ENCODE measurements around the gene ZFHX3. TPM values are rescaled to one million over a fixed set of nuclear protein-coding genes. Genes with fewer than 3 reads are reported as not detected.
A peak's percentile ranks its signal among the peaks of the same experiment; 100 is the strongest.

Gene ZFHX3
- polyA plus RNA-seq, 1 donor (not counting 4 experiments of a cell fraction or from before 2014, with no cell fraction given): 1.2 TPM

- Histone ChIP-seq H3K9me3 (ENCODE audit: control insufficient read depth, low read depth, low read length) (no peaks in the 10 kb centered on the region), H3K9me1 (ENCODE audit: control insufficient read depth, extremely low read depth, insufficient read depth, low read length) (no peaks in the 10 kb centered on the region), H3K4me3 (ENCODE audit: control insufficient read depth in 2 of 3, extremely low read depth in 1 of 3, insufficient read depth in 2 of 3, low read depth in 1 of 3, low read length in 3 of 3) (no peak overlapping the region), H3K36me3 (ENCODE audit: control insufficient read depth in 2 of 2, extremely low read depth in 1 of 2, insufficient read depth in 2 of 2, low read length in 2 of 2) (no peaks in the 10 kb centered on the region), H4K20me1 (ENCODE audit: control insufficient read depth, extremely low read depth, insufficient read depth, low read length) (peaks cover 7% of the 10 kb centered on the region), H3K9ac (ENCODE audit: control insufficient read depth, extremely low read depth, insufficient read depth, low read length) (no peak overlapping the region), H2AFZ (ENCODE audit: control insufficient read depth, low read length) (no peak overlapping the region), H3K4me1 (ENCODE audit: control insufficient read depth, extremely low read depth, insufficient read depth, low read length) (peaks cover 11% of the 10 kb centered on the region), H3K4me2 (ENCODE audit: control insufficient read depth, extremely low read depth, insufficient read depth, low read depth, low read length) (no peak overlapping the region), H3K79me2 (ENCODE audit: control insufficient read depth, insufficient read depth, low read length) (peaks cover 17% of the 10 kb centered on the region), H3K27ac (ENCODE audit: control insufficient read depth, insufficient read depth, low read length) (no peak overlapping the region), H3K27me3 (ENCODE audit: control insufficient read depth, extremely low read depth, insufficient read depth, low read length) (no peaks in the 10 kb centered on the region)
- FAIRE-seq (no peak), DNase-seq (ENCODE audit: low read depth, low spot score) (no peak)
- TF ChIP-seq CTCF (optimal IDR thresholded peaks at IDR 0.05 in 1 of 3, IDR thresholded peaks at IDR 0.05 in 1 of 3, conservative IDR thresholded peaks at IDR 0.05 in 1 of 3; ENCODE audit: extremely low read depth in 1 of 3, insufficient read depth in 2 of 3, low read length in 3 of 3): peak in 1 of 3 experiments; percentile 10
- TF ChIP-seq EZH2 (IDR thresholded peaks at IDR 0.05; ENCODE audit: low read length): no peak
- dilution Hi-C loops (cut with MboI; ENCODE audit: extremely low pct_ligation_motif_present, low sequenced_read_pairs): no loop called here
Observed at GRCh38 chr16:73031155-73031866, 16.6 kb downstream of the ZFHX3 start.

- FAIRE-seq (peak; percentile 78), DNase-seq (ENCODE audit: low read depth, low spot score) (no peak)
- dilution Hi-C loops (cut with MboI; ENCODE audit: extremely low pct_ligation_motif_present, low sequenced_read_pairs): no loop called here
- TF ChIP-seq CTCF (optimal IDR thresholded peaks at IDR 0.05 in 1 of 3, IDR thresholded peaks at IDR 0.05 in 1 of 3, conservative IDR thresholded peaks at IDR 0.05 in 1 of 3; ENCODE audit: extremely low read depth in 1 of 3, insufficient read depth in 2 of 3, low read length in 3 of 3) (no peak), EZH2 (IDR thresholded peaks at IDR 0.05; ENCODE audit: low read length) (no peak)
- Histone ChIP-seq H3K27ac (ENCODE audit: control insufficient read depth, insufficient read depth, low read length) (no peak overlapping the region), H3K36me3 (ENCODE audit: control insufficient read depth in 2 of 2, extremely low read depth in 1 of 2, insufficient read depth in 2 of 2, low read length in 2 of 2) (no peaks in the 10 kb centered on the region), H3K4me3 (ENCODE audit: control insufficient read depth in 2 of 3, extremely low read depth in 1 of 3, insufficient read depth in 2 of 3, low read depth in 1 of 3, low read length in 3 of 3) (no peak overlapping the region), H2AFZ (ENCODE audit: control insufficient read depth, low read length) (no peak overlapping the region), H3K4me2 (ENCODE audit: control insufficient read depth, extremely low read depth, insufficient read depth, low read depth, low read length) (peak overlapping the region; percentile 41), H3K79me2 (ENCODE audit: control insufficient read depth, insufficient read depth, low read length) (peaks cover 19% of the 10 kb centered on the region), H4K20me1 (ENCODE audit: control insufficient read depth, extremely low read depth, insufficient read depth, low read length) (peaks cover 7% of the 10 kb centered on the region), H3K9ac (ENCODE audit: control insufficient read depth, extremely low read depth, insufficient read depth, low read length) (no peak overlapping the region), H3K27me3 (ENCODE audit: control insufficient read depth, extremely low read depth, insufficient read depth, low read length) (no peaks in the 10 kb centered on the region), H3K4me1 (ENCODE audit: control insufficient read depth, extremely low read depth, insufficient read depth, low read length) (peaks cover 11% of the 10 kb centered on the region), H3K9me3 (ENCODE audit: control insufficient read depth, low read depth, low read length) (no peaks in the 10 kb centered on the region), H3K9me1 (ENCODE audit: control insufficient read depth, extremely low read depth, insufficient read depth, low read length) (peaks cover 2% of the 10 kb centered on the region)
Observed at GRCh38 chr16:73028721-73029361, 19.1 kb downstream of the ZFHX3 start.
